ENCODE results near the gene MISP3. TPM values are rescaled to one million over a fixed set of nuclear protein-coding genes. Genes with fewer than 3 reads are reported as not detected.
"Not testable (repeated sequence)": the region's sequence is repeated elsewhere in the genome, so short reads cannot be mapped to it uniquely, and the experiment has no call there.

Gene MISP3
- total RNA-seq, 1 experiment from 2014 or later, result 3.2 TPM

DNA sequence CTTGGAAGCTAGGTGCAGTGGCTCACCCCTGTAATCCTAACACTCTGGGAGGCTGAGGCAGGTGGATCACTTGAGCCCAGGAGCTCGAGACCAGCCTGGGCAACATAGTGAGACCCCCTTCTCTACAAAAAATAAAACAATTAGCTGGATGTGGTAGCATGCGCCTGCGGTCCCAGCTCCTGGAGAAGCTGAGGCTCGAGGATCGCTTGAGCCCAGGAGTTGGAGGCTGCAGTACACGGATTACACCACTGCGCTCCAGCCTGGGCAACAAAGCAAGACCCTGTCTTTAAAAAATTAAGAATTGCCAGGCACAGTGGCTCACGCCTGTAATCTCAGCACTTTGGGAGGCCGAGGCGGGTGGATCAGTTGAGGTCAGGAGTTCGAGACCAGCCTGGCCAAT lies 21.6 kb upstream of the MISP3 start:
- H3K27me3 Mint-ChIP-seq (ENCODE audit: low read depth); H3K4me3 Mint-ChIP-seq; DNase-seq (ENCODE audit: low spot score); H3K27ac Mint-ChIP-seq; ATAC-seq; H3K9me3 Mint-ChIP-seq; H3K36me3 Mint-ChIP-seq; H3K4me1 Mint-ChIP-seq; POLR2A ChIA-PET: not testable (repeated sequence)
- CTCF ChIA-PET, result interaction anchor here (1.0 to 11.1 kb wide), 4 partner anchors 8 to 21 kb away, joined by 3 to 187 read pairs (median 8); partner anchors contain the start of genes IL27RA, MISP3 and PALM3
- peak; percentile 82 for TF ChIP-seq ZNF121 (CRISPR knock-in tag; IDR thresholded peaks at IDR 0.05)

DNA sequence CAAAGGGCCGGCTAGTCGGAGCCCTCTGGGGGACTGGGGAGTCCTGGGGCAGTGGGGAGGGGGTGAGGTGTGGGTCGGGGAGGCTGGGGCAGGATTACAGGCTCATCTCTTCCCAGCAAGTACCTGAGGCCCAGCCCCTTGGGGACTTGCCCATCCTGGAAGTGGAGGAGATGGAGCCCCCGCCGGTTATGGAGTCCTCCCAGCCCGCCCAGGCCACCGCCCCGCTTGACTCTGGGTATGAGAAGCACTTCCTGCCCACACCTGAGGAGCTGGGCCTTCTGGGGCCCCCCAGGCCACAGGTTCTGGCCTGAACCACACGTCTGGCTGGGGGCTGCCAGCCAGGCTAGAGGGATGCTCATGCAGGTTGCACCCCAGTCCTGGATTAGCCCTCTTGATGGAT lies 20.6 kb upstream of the MISP3 start:
- POLR2A ChIA-PET, result no interaction called here
- CTCF ChIA-PET, result interaction anchor here (1.0 kb wide), 1 partner anchor 9 kb away, joined by 3 read pairs; no protein-coding TSS in a partner anchor
- ATAC-seq (no peak), DNase-seq (ENCODE audit: low spot score) (no peak)
- H3K27ac Mint-ChIP-seq, result no peak overlapping the region
- TF ChIP-seq, protein P1, sequence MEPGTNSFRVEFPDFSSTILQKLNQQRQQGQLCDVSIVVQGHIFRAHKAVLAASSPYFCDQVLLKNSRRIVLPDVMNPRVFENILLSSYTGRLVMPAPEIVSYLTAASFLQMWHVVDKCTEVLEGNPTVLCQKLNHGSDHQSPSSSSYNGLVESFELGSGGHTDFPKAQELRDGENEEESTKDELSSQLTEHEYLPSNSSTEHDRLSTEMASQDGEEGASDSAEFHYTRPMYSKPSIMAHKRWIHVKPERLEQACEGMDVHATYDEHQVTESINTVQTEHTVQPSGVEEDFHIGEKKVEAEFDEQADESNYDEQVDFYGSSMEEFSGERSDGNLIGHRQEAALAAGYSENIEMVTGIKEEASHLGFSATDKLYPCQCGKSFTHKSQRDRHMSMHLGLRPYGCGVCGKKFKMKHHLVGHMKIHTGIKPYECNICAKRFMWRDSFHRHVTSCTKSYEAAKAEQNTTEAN (CRISPR knock-in tag; IDR thresholded peaks at IDR 0.05), result no peak
- no peak for TF ChIP-seq ETV6 (CRISPR knock-in tag; IDR thresholded peaks at IDR 0.05)
- TF ChIP-seq JUN (CRISPR knock-in tag; IDR thresholded peaks at IDR 0.05), result no peak
- no peak for TF ChIP-seq JAZF1 (CRISPR knock-in tag; IDR thresholded peaks at IDR 0.05)
- no peak for TF ChIP-seq TCF7 (CRISPR knock-in tag; IDR thresholded peaks at IDR 0.05; ENCODE audit: low read depth)
- TF ChIP-seq, protein P2, sequence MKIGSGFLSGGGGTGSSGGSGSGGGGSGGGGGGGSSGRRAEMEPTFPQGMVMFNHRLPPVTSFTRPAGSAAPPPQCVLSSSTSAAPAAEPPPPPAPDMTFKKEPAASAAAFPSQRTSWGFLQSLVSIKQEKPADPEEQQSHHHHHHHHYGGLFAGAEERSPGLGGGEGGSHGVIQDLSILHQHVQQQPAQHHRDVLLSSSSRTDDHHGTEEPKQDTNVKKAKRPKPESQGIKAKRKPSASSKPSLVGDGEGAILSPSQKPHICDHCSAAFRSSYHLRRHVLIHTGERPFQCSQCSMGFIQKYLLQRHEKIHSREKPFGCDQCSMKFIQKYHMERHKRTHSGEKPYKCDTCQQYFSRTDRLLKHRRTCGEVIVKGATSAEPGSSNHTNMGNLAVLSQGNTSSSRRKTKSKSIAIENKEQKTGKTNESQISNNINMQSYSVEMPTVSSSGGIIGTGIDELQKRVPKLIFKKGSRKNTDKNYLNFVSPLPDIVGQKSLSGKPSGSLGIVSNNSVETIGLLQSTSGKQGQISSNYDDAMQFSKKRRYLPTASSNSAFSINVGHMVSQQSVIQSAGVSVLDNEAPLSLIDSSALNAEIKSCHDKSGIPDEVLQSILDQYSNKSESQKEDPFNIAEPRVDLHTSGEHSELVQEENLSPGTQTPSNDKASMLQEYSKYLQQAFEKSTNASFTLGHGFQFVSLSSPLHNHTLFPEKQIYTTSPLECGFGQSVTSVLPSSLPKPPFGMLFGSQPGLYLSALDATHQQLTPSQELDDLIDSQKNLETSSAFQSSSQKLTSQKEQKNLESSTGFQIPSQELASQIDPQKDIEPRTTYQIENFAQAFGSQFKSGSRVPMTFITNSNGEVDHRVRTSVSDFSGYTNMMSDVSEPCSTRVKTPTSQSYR (CRISPR knock-in tag; IDR thresholded peaks at IDR 0.05), result no peak
- no peak for TF ChIP-seq GABPB1 (CRISPR knock-in tag; IDR thresholded peaks at IDR 0.05)
- no peak for TF ChIP-seq ZNF232 (CRISPR knock-in tag; IDR thresholded peaks at IDR 0.05)
- no peak for TF ChIP-seq FOXK1 (CRISPR knock-in tag; IDR thresholded peaks at IDR 0.05)
- no peaks in the 10 kb centered on the region for H3K9me3 Mint-ChIP-seq
- H3K4me3 Mint-ChIP-seq, result no peak overlapping the region
- peaks cover 3% of the 10 kb centered on the region; the same call in 1 of the 2 replicates for H3K4me1 Mint-ChIP-seq
- H3K36me3 Mint-ChIP-seq, result peaks cover 10% of the 10 kb centered on the region
- H3K27me3 Mint-ChIP-seq (ENCODE audit: low read depth), result peaks cover 6% of the 10 kb centered on the region; the same call in 1 of the 2 replicates

DNA sequence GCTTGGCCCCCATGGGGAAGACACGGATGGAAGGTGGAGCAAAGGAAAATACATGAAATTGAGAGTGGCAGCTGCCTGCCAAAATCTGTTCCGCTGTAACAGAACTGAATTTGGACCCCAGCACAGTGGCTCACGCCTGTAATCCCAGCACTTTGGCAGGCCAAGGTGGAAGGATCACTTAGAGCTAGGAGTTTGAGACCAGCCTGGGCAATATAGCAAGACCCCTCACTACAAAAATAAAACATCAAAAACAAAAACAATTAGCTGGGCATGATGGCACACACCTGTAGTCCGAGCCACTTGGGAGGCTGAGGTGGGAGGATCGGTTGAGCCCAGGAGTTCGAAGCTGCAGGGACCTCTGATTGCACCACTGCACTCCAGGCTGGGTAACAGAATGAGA lies 20.1 kb upstream of the MISP3 start:
- TF ChIP-seq GTF2I (CRISPR knock-in tag; conservative IDR thresholded peaks at IDR 0.05), result no peak
- TF ChIP-seq, protein P3, sequence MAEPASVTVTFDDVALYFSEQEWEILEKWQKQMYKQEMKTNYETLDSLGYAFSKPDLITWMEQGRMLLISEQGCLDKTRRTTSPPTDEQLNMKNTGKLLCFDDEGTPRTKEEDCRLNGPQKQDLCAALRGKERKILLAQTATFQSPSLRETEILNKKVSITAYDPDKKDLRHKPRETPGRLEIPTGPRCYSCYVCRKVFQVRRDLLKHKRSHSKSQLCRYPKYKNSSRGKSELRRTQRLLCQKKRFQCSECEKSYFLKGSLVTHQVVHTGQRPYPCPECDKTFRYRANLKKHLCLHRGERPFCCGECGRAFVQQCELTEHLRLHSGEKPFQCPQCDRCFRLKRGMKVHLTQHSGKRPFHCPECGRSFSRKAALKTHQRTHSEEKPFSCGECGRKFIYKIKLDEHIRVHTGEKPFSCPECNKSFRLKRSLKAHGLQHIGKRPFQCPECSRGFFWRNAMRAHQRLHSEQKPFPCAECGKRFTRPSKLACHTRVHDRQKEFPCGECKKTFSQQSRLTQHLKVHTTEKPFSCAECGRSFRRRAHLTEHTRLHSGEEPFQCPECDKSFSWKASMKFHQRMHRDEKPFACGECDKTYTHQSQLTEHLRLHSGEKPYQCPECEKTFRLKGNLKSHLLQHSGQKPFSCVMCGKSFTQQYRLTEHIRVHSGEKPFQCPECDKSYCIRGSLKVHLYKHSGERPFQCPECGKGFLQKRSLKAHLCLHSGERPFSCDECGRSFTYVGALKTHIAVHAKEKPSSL (CRISPR knock-in tag; conservative IDR thresholded peaks at IDR 0.05), result no peak
- no peak for TF ChIP-seq TEAD1 (CRISPR knock-in tag; IDR thresholded peaks at IDR 0.05)
- no peak for TF ChIP-seq GABPB1 (CRISPR knock-in tag; IDR thresholded peaks at IDR 0.05)
- TF ChIP-seq RELA (CRISPR knock-in tag; IDR thresholded peaks at IDR 0.05; ENCODE audit: borderline replicate concordance), result no peak
- no peak for TF ChIP-seq ELF4 (CRISPR knock-in tag; IDR thresholded peaks at IDR 0.05; ENCODE audit: low read depth)
- TF ChIP-seq, protein P2 (CRISPR knock-in tag; IDR thresholded peaks at IDR 0.05), result no peak
- TF ChIP-seq NR1H2 (CRISPR knock-in tag; IDR thresholded peaks at IDR 0.05), result no peak
- TF ChIP-seq SOX15 (CRISPR knock-in tag; IDR thresholded peaks at IDR 0.05), result no peak
- Mint-ChIP-seq H3K4me1 (peaks cover 3% of the 10 kb centered on the region; the same call in 1 of the 2 replicates), H3K36me3 (peaks cover 10% of the 10 kb centered on the region), H3K27me3 (ENCODE audit: low read depth) (peaks cover 7% of the 10 kb centered on the region; the same call in 1 of the 2 replicates), H3K4me3 (no peak overlapping the region), H3K9me3 (no peaks in the 10 kb centered on the region), H3K27ac (no peak overlapping the region)
- DNase-seq (ENCODE audit: low spot score) (no peak), ATAC-seq (no peak)
- CTCF ChIA-PET, result interaction anchor here (0.6 to 0.9 kb wide), 2 partner anchors 30 to 67 kb away, joined by 3 to 5 read pairs; no protein-coding TSS in a partner anchor
- POLR2A ChIA-PET, result no interaction called here
